ENCODE measurements around the gene MSRB2. TPM values are rescaled to one million over a fixed set of nuclear protein-coding genes. Genes with fewer than 3 reads are reported as not detected.

MSRB2 gene
- 10 to 100 TPM; 15.0 TPM for total RNA-seq

- H3K27me3 Mint-ChIP-seq (ENCODE audit: low read depth), result no peaks in the 10 kb centered on the region
- peaks cover 37% of the 10 kb centered on the region for H3K4me1 Mint-ChIP-seq (ENCODE audit: low read depth)
- H3K9me3 Mint-ChIP-seq, result peaks cover 0 to 3% of the 10 kb centered on the region in 2 donors
- DNase-seq (peak; percentile 64 to 69), ATAC-seq (replicated peaks in 1 of 2) (peak; percentile 73 to 75)
- peaks cover 3 to 8% of the 10 kb centered on the region in 2 donors for H3K36me3 Mint-ChIP-seq (ENCODE audit: insufficient read depth in 2 of 2)
- H3K27ac Mint-ChIP-seq, result peak within 1 kb of the TSS; percentile 91
- H3K4me3 Mint-ChIP-seq, result peak within 1 kb of the TSS; percentile 95 to 96
These were observed at the start of gene MSRB2 for GRCh38 chr10:23095404-23095965. MSRB2 (plus strand) TSS chr10:23095579; CDS start chr10:23095609, 30 bp downstream.

DNA sequence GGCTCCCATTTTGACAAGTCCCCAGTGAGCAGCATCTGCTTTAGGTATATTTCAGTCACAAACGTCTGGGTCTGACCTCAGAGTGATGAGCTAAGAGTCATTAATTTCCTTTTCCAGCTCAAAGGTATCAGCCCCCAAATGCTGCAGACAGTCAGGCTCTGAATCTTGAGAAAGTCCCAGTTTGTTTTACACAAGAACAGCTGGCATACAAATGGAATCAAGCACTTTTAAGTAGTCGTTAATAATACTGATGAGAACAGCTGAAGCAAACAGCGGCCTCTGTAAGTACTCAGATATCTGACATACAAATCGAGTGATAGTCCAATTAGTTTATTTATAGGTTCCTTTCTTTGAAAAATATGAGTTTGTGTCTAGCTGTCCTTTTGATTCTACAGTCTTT is 49.4 kb upstream of the MSRB2 start:
- H3K4me1 Mint-ChIP-seq (ENCODE audit: low read depth), result no peaks in the 10 kb centered on the region
- H3K27ac Mint-ChIP-seq, result no peak overlapping the region
- H3K4me3 Mint-ChIP-seq, result no peak overlapping the region
- DNase-seq (no peak), ATAC-seq (replicated peaks in 1 of 2) (no peak)
- H3K27me3 Mint-ChIP-seq (ENCODE audit: low read depth), result peaks cover 17% of the 10 kb centered on the region
- H3K36me3 Mint-ChIP-seq (ENCODE audit: insufficient read depth in 2 of 2), result no peaks in the 10 kb centered on the region
- H3K9me3 Mint-ChIP-seq, result no peaks in the 10 kb centered on the region

- Mint-ChIP-seq H3K4me1 (ENCODE audit: low read depth) (no peaks in the 10 kb centered on the region), H3K27me3 (ENCODE audit: low read depth) (peaks cover 19% of the 10 kb centered on the region), H3K36me3 (ENCODE audit: insufficient read depth in 2 of 2) (no peaks in the 10 kb centered on the region), H3K9me3 (no peaks in the 10 kb centered on the region), H3K4me3 (no peak overlapping the region), H3K27ac (no peak overlapping the region)
- no peak for ATAC-seq (replicated peaks in 1 of 2)
- no peak for DNase-seq
These were observed 48.0 kb upstream of the MSRB2 start for GRCh38 chr10:23047201-23048050.

- no peak overlapping the region for H3K27ac Mint-ChIP-seq
- H3K4me3 Mint-ChIP-seq, result no peak overlapping the region
- H3K36me3 Mint-ChIP-seq (ENCODE audit: insufficient read depth in 2 of 2), result no peaks in the 10 kb centered on the region
- DNase-seq, result no peak
- H3K27me3 Mint-ChIP-seq (ENCODE audit: low read depth), result peaks cover 27% of the 10 kb centered on the region
- no peaks in the 10 kb centered on the region for H3K9me3 Mint-ChIP-seq
- ATAC-seq (replicated peaks in 1 of 2), result no peak
- no peaks in the 10 kb centered on the region for H3K4me1 Mint-ChIP-seq (ENCODE audit: low read depth)
These were observed 47.2 kb upstream of the MSRB2 start for GRCh38 chr10:23048191-23048590.

GRCh38 chr10:23051278-23051677 is 44.1 kb upstream of the MSRB2 start:
- no peak overlapping the region for H3K4me3 Mint-ChIP-seq

GRCh38 chr10:23051855-23052331 is 43.5 kb upstream of the MSRB2 start:
- no peak overlapping the region for H3K27ac Mint-ChIP-seq
- no peaks in the 10 kb centered on the region for H3K4me1 Mint-ChIP-seq (ENCODE audit: low read depth)
- no peak for ATAC-seq (replicated peaks in 1 of 2)
- H3K36me3 Mint-ChIP-seq (ENCODE audit: insufficient read depth in 2 of 2), result no peaks in the 10 kb centered on the region
- no peaks in the 10 kb centered on the region for H3K9me3 Mint-ChIP-seq
- DNase-seq, result no peak
- H3K27me3 Mint-ChIP-seq (ENCODE audit: low read depth), result peaks cover 38% of the 10 kb centered on the region
- H3K4me3 Mint-ChIP-seq, result no peak overlapping the region

More at GRCh38 chr10:23051278-23051677, 44.1 kb upstream of the MSRB2 start:
- no peak for ATAC-seq (replicated peaks in 1 of 2)
- Mint-ChIP-seq H3K36me3 (ENCODE audit: insufficient read depth in 2 of 2) (no peaks in the 10 kb centered on the region), H3K9me3 (no peaks in the 10 kb centered on the region), H3K4me1 (ENCODE audit: low read depth) (no peaks in the 10 kb centered on the region), H3K27me3 (ENCODE audit: low read depth) (peaks cover 32% of the 10 kb centered on the region), H3K27ac (no peak overlapping the region)
- DNase-seq, result no peak

- ATAC-seq (replicated peaks in 1 of 2) (no peak), DNase-seq (no peak)
- no peak overlapping the region for H3K4me3 Mint-ChIP-seq
- no peaks in the 10 kb centered on the region for H3K36me3 Mint-ChIP-seq (ENCODE audit: insufficient read depth in 2 of 2)
- peaks cover 39% of the 10 kb centered on the region for H3K27me3 Mint-ChIP-seq (ENCODE audit: low read depth)
- H3K4me1 Mint-ChIP-seq (ENCODE audit: low read depth), result no peaks in the 10 kb centered on the region
- H3K9me3 Mint-ChIP-seq, result no peaks in the 10 kb centered on the region
- H3K27ac Mint-ChIP-seq, result no peak overlapping the region
These were observed 42.3 kb upstream of the MSRB2 start for GRCh38 chr10:23053036-23053435.

DNA sequence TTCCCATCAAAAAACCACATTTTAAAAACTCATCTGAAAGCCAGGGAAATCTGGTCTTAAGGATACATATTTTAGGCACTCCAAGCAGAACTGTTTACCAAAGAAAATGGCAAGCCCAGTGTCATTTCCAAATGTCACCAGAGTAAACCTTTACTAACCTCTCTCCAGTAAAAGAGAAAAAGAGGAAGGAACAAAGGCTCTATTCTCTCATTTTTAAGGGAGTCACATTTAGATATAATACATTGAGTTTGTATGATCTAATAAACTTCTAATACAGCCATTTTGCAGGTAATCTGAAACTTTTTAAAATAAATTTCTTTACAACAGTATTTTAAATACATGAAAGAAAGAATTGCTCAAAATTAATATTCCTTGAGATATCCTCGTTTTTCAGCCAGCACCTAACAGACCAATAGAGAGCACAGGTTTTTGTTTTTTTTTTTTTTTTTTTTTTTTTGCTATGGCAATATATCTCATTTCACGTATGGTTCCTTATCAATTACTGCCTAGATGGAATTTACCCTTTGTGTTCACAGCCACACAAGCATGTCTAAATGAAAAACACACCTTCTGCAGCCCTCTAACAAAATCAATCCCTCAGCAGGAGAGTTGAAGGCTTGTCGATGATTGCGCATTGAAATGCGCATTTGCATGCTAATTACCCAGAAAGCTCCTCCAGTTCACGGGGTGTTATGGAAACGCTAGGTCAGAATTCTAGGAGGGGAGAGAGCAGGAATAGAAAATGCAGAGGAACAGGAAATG is 39.8 kb upstream of the MSRB2 start:
- H3K27me3 Mint-ChIP-seq (ENCODE audit: low read depth), result peaks cover 37% of the 10 kb centered on the region

GRCh38 chr10:23056186-23056579 is 39.2 kb upstream of the MSRB2 start:
- ATAC-seq (replicated peaks in 1 of 2), result no peak
- DNase-seq, result no peak
- Mint-ChIP-seq H3K9me3 (peaks cover 0 to 2% of the 10 kb centered on the region in 2 donors), H3K27me3 (ENCODE audit: low read depth) (peaks cover 37% of the 10 kb centered on the region), H3K36me3 (ENCODE audit: insufficient read depth in 2 of 2) (no peaks in the 10 kb centered on the region), H3K4me3 (no peak overlapping the region), H3K4me1 (ENCODE audit: low read depth) (no peaks in the 10 kb centered on the region), H3K27ac (no peak overlapping the region)

More for the DNA sequence above, 39.8 kb upstream of the MSRB2 start:
- no peaks in the 10 kb centered on the region for H3K36me3 Mint-ChIP-seq (ENCODE audit: insufficient read depth in 2 of 2)
- H3K4me1 Mint-ChIP-seq (ENCODE audit: low read depth), result no peaks in the 10 kb centered on the region
- ATAC-seq (replicated peaks in 1 of 2), result no peak
- peaks cover 0 to 2% of the 10 kb centered on the region in 2 donors for H3K9me3 Mint-ChIP-seq
- no peak overlapping the region for H3K27ac Mint-ChIP-seq
- no peak overlapping the region for H3K4me3 Mint-ChIP-seq
- DNase-seq, result no peak

DNA sequence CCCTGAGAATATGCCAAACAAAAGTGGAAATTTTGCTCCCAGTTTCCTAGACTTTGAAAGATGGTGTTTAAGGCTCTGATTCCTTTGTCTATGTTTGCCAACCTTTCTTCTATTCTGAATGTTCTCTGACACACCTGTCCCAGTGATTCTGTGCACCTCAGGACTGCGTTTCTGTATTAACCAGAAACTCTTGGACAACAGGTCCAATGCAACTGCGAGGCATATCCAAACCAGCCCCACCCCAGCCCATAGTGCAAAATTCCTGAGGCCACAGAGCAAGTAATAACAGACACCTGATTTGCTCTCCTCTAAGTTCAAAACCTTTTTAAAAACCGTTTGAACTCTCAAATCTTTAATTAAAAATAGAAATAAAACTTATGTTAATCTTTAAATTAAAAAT is 37.0 kb upstream of the MSRB2 start:
- peaks cover 0 to 2% of the 10 kb centered on the region in 2 donors for H3K9me3 Mint-ChIP-seq

DNA sequence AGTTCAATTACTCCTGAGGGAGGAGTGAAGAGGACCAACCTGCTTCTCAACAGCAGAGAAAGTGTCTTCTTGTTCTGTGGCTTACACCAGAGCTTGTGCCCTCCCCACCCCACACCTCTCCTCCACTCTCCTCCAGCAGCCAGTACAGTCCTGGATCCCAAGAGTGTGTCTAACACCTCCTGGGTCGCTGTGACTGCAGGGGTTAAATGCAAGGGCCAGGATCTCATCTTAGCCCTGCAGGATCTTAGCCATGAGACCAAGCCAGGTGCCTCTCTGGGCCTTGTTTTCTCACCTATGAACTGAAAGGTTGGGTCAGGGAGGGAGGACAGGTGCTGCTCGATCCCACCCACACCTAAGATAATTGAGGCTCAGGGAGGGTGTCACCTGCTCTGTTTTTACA is 34.5 kb upstream of the MSRB2 start:
- no peak overlapping the region for H3K4me3 Mint-ChIP-seq
- ATAC-seq (replicated peaks in 1 of 2), result no peak

More for the DNA sequence above, 37.0 kb upstream of the MSRB2 start:
- Mint-ChIP-seq H3K4me3 (no peak overlapping the region), H3K27ac (no peak overlapping the region), H3K36me3 (ENCODE audit: insufficient read depth in 2 of 2) (no peaks in the 10 kb centered on the region), H3K27me3 (ENCODE audit: low read depth) (peaks cover 26% of the 10 kb centered on the region), H3K4me1 (ENCODE audit: low read depth) (no peaks in the 10 kb centered on the region)
- no peak for ATAC-seq (replicated peaks in 1 of 2)
- no peak for DNase-seq

GRCh38 chr10:23063045-23063972 is 32.1 kb upstream of the MSRB2 start:
- H3K27me3 Mint-ChIP-seq (ENCODE audit: low read depth), result peaks cover 7% of the 10 kb centered on the region
- H3K36me3 Mint-ChIP-seq (ENCODE audit: insufficient read depth in 2 of 2), result no peaks in the 10 kb centered on the region
- no peak overlapping the region for H3K4me3 Mint-ChIP-seq
- peaks cover 4% of the 10 kb centered on the region for H3K4me1 Mint-ChIP-seq (ENCODE audit: low read depth)
- no peak overlapping the region for H3K27ac Mint-ChIP-seq
- peaks cover 0 to 2% of the 10 kb centered on the region in 2 donors for H3K9me3 Mint-ChIP-seq
- DNase-seq (no peak), ATAC-seq (replicated peaks in 1 of 2) (no peak)

More for the DNA sequence above, 34.5 kb upstream of the MSRB2 start:
- Mint-ChIP-seq H3K9me3 (peaks cover 0 to 2% of the 10 kb centered on the region in 2 donors), H3K27ac (no peak overlapping the region), H3K36me3 (ENCODE audit: insufficient read depth in 2 of 2) (no peaks in the 10 kb centered on the region), H3K27me3 (ENCODE audit: low read depth) (peaks cover 18% of the 10 kb centered on the region), H3K4me1 (ENCODE audit: low read depth) (no peaks in the 10 kb centered on the region)
- DNase-seq, result no peak

Measured in activated T-cell treated with anti-CD3 and anti-CD28 coated beads, Interleukin-2, amount 50 U/mL, for 72 hours (primary cell).